HFF-Myc (cell line): Measurements from ENCODE around the gene DDX1.
"Not testable (repeated sequence)": the region's sequence is repeated elsewhere in the genome, so short reads cannot be mapped to it uniquely, and the experiment has no call there.

Experiments used
- DNase-seq: peaks from one replicate; pipeline ENCODE4 v3.0.0-alpha.2; 2011; ENCODE audit warnings: low read depth; ENCODE audit errors: extremely low read depth
- H3K4me3 ChIP-seq: replicated peaks from 2 replicates; pipeline ENCODE4 v1.5.1; 2011; ENCODE audit warnings: low read depth, mild to moderate bottlenecking, control low read depth, low read length
- TF ChIP-seq, protein P1 (sequence below): IDR thresholded peaks from 2 replicates; pipeline ENCODE4 v1.5.1; 2012; ENCODE audit warnings: mild to moderate bottlenecking, low read depth, low read length, control low read depth; ENCODE audit errors: missing control alignments

The DDX1 gene

DNA sequence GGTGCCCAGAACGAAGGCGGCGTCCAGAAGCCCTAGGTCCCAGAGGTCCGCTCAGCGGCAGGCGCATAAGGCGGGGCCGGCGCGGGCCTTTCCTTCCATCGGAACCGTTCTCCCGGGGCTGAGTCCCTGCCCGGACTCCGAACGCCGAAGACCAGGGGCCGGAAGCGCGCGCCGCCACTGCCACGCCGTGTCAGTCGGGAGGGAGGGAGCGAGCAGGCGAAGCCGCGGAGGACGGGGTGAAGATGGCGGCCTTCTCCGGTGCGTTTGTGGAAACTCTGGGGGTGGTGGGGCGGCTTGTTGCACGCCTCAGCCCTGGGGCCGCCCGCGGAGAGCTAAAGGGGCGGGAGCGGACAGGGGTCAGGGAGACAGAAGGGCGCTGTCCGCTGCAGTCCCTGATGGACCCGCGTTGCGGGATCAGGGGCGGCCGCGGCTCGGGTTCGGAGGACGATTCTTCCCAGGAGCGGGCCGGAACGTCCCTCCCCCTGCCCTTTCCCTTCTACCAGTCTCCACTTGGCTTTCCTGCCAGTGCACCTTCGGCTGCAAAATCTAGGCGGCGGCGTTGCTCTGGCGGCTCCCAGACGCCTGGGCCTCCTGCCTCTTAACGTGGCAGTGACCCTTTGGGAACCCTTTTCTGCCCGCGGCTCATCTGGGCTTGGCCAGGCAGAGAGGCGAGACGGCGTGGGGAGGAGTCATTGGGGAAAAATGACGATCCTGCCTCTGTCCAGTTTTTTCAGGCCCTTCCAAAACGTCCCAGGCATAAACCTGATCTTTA is at the start of gene DDX1:
Gene DDX1 (plus strand): TSS at position 177 of the 772 bp plus-strand sequence. CDS start 66 bp downstream, at position 243.
- TF ChIP-seq, protein P1, sequence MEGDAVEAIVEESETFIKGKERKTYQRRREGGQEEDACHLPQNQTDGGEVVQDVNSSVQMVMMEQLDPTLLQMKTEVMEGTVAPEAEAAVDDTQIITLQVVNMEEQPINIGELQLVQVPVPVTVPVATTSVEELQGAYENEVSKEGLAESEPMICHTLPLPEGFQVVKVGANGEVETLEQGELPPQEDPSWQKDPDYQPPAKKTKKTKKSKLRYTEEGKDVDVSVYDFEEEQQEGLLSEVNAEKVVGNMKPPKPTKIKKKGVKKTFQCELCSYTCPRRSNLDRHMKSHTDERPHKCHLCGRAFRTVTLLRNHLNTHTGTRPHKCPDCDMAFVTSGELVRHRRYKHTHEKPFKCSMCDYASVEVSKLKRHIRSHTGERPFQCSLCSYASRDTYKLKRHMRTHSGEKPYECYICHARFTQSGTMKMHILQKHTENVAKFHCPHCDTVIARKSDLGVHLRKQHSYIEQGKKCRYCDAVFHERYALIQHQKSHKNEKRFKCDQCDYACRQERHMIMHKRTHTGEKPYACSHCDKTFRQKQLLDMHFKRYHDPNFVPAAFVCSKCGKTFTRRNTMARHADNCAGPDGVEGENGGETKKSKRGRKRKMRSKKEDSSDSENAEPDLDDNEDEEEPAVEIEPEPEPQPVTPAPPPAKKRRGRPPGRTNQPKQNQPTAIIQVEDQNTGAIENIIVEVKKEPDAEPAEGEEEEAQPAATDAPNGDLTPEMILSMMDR: no peak
- peak within 1 kb of the TSS; percentile 81 for H3K4me3 ChIP-seq
- peak; percentile 56 for DNase-seq

DNA sequence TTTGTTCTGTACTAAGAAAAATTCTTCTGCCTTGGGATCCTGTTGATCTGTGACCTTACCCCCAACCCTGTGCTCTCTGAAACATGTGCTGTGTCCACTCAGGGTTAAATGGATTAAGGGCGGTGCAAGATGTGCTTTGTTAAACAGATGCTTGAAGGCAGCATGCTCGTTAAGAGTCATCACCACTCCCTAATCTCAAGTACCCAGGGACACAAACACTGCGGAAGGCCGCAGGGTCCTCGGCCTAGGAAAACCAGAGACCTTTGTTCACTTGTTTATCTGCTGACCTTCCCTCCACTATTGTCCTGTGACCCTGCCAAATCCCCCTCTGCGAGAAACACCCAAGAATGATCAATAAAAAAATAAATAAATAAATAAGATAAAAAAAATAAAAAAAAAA is 49.4 kb upstream of the DDX1 start:
- not testable (repeated sequence) for H3K4me3 ChIP-seq

DNA sequence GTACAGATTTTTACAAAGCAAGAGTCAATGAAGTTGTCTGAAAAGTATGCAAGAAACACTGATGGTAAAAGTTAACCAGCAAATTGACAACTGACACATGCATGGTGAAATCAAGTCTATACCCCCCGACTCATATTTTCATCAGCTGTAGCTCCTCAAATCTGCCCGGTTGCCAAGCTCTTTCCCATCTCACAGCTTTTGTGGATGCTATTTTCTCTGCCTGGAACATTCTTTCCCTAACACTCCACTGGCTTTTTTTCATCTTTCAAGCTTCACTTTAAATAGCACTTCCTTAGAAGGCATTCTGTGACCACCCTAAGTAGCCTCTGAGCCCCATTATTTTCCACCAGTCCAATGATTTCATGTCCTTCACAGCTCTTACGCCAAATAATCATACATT is 48.6 kb upstream of the DDX1 start:
- DNase-seq: no peak
- TF ChIP-seq, protein P1: no peak
- H3K4me3 ChIP-seq: no peak overlapping the region

More for the DNA sequence above, 49.4 kb upstream of the DDX1 start:
- DNase-seq: not testable (repeated sequence)

DNA sequence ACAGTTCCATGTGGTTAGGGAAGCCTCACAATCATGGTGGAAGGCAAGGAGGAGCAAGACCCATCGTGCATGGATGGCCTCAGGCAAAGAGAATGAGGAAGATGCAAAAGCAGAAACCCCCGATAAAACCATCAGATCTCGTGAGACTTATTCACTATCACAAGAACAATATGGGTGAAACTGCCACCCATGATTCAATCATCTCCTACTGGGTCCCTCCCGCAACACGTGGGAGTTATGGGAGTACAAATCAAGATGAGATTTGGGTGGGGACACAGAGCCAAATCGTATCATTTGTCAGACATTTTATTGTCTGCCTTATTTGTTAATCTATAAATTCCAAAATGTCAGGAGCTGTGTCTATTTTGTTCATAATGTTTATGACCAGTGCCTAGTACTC is 48.1 kb upstream of the DDX1 start:
- no peak for DNase-seq
- no peak overlapping the region for H3K4me3 ChIP-seq
- TF ChIP-seq, protein P1: no peak

DNA sequence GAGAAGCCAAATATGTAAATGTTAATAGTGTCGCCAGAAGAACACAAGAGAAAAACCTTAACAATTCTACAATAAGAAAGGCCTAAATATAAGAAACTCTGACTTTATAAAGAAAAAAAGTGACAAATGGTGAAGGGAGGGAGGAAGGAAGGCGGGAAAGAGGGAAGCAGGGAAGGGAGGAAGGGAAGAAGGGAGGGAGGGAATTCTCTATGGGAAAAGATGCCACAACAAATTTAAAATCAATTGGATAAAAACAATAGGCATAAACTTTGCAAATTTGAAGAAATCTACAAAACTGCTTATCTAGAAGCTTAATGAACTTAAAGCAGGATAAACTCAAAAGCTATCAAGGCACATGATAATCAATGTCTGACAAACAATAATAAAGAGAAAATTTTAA is 47.4 kb upstream of the DDX1 start:
- DNase-seq: no peak
- TF ChIP-seq, protein P1: no peak
- H3K4me3 ChIP-seq: no peak overlapping the region

DNA sequence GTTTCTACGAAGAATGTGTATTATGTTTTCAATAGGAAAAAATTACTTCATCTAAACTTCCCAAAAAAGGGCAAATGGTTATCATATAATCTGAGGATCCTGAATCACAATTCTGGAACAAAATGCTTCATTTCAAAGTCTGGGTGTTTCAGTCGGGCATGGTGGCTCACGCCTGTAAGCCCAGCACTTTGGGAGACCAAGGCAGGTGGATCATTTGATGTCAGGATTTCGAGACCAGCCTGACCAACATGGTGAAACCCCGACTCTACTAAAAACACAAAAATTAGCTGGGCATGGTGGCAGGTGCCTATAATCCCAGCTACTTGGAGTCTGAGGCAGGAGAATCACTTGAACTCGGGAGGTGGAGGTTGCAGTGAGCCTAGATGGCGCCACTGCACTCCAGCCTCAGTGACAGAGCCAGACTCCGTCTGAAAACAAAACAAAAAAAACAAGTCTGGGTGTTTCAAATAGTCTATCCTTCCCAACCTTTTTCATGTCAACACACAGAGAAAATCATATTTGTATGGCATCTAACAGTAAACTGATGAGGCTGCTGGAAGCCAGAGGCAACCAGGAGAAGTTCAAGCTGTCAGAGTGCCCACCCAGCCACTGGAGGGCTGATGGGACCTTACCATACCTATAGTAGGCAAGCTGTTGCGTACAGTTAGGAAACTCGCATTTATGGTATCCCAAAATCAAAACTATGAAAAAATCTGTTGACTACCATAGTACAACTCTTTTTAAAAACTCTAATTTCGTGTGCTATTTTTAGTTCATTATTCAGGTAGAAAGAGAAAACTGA is 45.2 kb upstream of the DDX1 start:
- no peak overlapping the region for H3K4me3 ChIP-seq
- DNase-seq: no peak

More for the DNA sequence above, 45.2 kb upstream of the DDX1 start:
- TF ChIP-seq, protein P1: peak; percentile 41
